Ovary (tissue), 9 donors: ENCODE measurements around the gene NUDT8. TPM values are rescaled to one million over a fixed set of nuclear protein-coding genes. Genes with fewer than 3 reads are reported as not detected.
A peak's percentile ranks its signal among the peaks of the same experiment; 100 is the strongest.

Experiments
- DNase-seq, 5 donors: peaks; one replicate each; pipeline ENCODE4 v3.0.0-alpha.2; 2019 to 2020
- H3K27ac ChIP-seq, 2 donors: fragments of 200-600 bp; one replicate each; pipeline versions ENCODE4 v1.5.1 to v1.8.0; 2019 to 2022
- H3K27me3 ChIP-seq: fragments of 200-600 bp; one replicate; pipeline ENCODE4 v1.8.0; 2022
- H3K36me3 ChIP-seq: fragments of 200-600 bp; sonication (generic); one replicate; pipeline ENCODE4 v1.5.1; 2019
- H3K4me1 ChIP-seq: one replicate; pipeline ENCODE4 v1.8.1; 2013; ENCODE audit warnings: mild to moderate bottlenecking, moderate library complexity; ENCODE audit not compliant: insufficient read depth
- H3K4me3 ChIP-seq: fragments of 200-600 bp; sonication (generic); one replicate; pipeline ENCODE4 v1.5.1; 2017
- H3K9me3 ChIP-seq, 2 donors: fragments of 200-600 bp in 1 of 2; sonication (generic) in 1 of 2; one replicate each; pipeline versions ENCODE4 v1.5.1 to v1.8.1; 2013 to 2019; ENCODE audit warnings: mild to moderate bottlenecking in 1 of 2, moderate library complexity in 1 of 2
- EP300 ChIP-seq: sonication (generic); formaldehyde crosslinking; IDR thresholded peaks from one replicate; pipeline ENCODE4 v1.6.1; 2017; ENCODE audit warnings: antibody characterized with exemption
- POLR2A ChIP-seq: fragments of 450-650 bp; IDR thresholded peaks from one replicate; pipeline ENCODE4 v1.6.1; 2017; ENCODE audit warnings: antibody characterized with exemption, mild to moderate bottlenecking, moderate library complexity
- WGBS, 3 donors: extraction: QIAGEN DNeasy Blood & Tissue Kit in 1 of 3; methylation state at CpG; one replicate each; pipeline versions ENCODE4 v1.1.5 to v1.1.7; 2013 to 2017; 5-methylcytosine and 5-hydroxymethylcytosine counted together
- intact Hi-C, 4 donors: fragments of 100-400 bp; cut with DNase I; formaldehyde crosslinking; loops; one replicate each; pipeline versions ENCODE4 v1.11.0 to v1.15.1; 2022 to 2023
- polyA plus RNA-seq, 2 donors: library from polyadenylated mRNA; stranded (reverse); fragments of 200-250 nt in 1 of 2; fragments of 350-450 nt in 1 of 2; fragmentation: Illumina TruSeq in 1 of 2; extraction: RNeasy Lipid Tissue Mini Kit (QIAGEN cat#74804) in 1 of 2; gene quantifications; one replicate each; pipeline ENCODE4 v1.2.3, GENCODE V29; 2013 to 2014
- total RNA-seq, 7 donors: library from RNA; depleted of rRNA in 2 of 7; stranded (reverse); fragments of >200 nt in 2 of 7; fragmentation: NEBNext Ultra II Directional in 3 of 7; extraction: Animal tissue kit (Norgen Biotek cat#: 25700) in 3 of 7; gene quantifications; one replicate each; pipeline versions ENCODE4 v1.1.0 to v1.2.4, GENCODE V29; 2016 to 2023
- TF ChIP-seq, protein P1 (sequence below), 3 donors: fragments of 450-650 bp in 2 of 3; fragments of 200-600 bp in 1 of 3; IDR thresholded peaks; one replicate each; pipeline versions ENCODE4 v1.5.1 to v1.8.0; 2016 to 2022; ENCODE audit warnings: antibody characterized with exemption in 3 of 3, mild to moderate bottlenecking in 1 of 3
- donor health status: DM: no; HTN: no; CAD: no; lungs with moderate emphysema.
- donor health status: DM: no; HTN: no; CAD: no.
- donor health status: Bipolar disorder and iron deficiency.
- donor health status: DM: yes; HTN: yes; CAD: no.
- donor health status: DM: no; HTN: no; CAD: no.
- donor health status: DM: yes; HTN: yes; CAD: no.

Gene NUDT8
- total and polyA plus RNA-seq, 9 donors, result 5.0 to 10.5 (median 7.3) TPM; not detected in 1

DNA sequence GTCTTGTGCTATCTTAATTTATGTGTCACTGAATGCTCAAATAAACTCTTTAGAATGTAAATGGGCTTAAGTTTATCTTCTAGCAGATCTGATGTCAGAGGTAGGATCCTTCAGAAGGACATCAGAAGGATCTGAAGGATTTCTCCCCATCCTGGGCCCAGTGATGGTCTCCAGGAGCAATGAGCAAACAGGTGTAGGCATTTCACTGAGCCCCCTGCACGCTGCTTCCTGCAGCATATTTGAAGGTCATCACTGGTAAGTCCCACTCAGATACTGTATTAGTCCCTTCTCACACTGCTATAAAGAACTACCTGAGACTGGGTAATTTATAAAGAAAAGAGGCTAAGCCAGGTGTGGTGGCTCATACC lies 41.6 kb downstream of the NUDT8 start:
- no peaks in the 10 kb centered on the region for H3K36me3 ChIP-seq
- no peaks in the 10 kb centered on the region for H3K9me3 ChIP-seq
- no peak overlapping the region for H3K4me3 ChIP-seq
- TF ChIP-seq POLR2A (no peak), EP300 (no peak)
- TF ChIP-seq, protein P1, sequence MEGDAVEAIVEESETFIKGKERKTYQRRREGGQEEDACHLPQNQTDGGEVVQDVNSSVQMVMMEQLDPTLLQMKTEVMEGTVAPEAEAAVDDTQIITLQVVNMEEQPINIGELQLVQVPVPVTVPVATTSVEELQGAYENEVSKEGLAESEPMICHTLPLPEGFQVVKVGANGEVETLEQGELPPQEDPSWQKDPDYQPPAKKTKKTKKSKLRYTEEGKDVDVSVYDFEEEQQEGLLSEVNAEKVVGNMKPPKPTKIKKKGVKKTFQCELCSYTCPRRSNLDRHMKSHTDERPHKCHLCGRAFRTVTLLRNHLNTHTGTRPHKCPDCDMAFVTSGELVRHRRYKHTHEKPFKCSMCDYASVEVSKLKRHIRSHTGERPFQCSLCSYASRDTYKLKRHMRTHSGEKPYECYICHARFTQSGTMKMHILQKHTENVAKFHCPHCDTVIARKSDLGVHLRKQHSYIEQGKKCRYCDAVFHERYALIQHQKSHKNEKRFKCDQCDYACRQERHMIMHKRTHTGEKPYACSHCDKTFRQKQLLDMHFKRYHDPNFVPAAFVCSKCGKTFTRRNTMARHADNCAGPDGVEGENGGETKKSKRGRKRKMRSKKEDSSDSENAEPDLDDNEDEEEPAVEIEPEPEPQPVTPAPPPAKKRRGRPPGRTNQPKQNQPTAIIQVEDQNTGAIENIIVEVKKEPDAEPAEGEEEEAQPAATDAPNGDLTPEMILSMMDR (IDR thresholded peaks at IDR 0.05), result no peak
- WGBS, 3 donors, result 76 to 91% (median 88%) methylated on average over 1 of the region's 1 CpG
- DNase-seq, result no peak
- intact Hi-C loops, result no loop called here
- no peak overlapping the region for H3K27ac ChIP-seq
- peaks cover 7% of the 10 kb centered on the region for H3K4me1 ChIP-seq
- H3K27me3 ChIP-seq, result no peaks in the 10 kb centered on the region

DNA sequence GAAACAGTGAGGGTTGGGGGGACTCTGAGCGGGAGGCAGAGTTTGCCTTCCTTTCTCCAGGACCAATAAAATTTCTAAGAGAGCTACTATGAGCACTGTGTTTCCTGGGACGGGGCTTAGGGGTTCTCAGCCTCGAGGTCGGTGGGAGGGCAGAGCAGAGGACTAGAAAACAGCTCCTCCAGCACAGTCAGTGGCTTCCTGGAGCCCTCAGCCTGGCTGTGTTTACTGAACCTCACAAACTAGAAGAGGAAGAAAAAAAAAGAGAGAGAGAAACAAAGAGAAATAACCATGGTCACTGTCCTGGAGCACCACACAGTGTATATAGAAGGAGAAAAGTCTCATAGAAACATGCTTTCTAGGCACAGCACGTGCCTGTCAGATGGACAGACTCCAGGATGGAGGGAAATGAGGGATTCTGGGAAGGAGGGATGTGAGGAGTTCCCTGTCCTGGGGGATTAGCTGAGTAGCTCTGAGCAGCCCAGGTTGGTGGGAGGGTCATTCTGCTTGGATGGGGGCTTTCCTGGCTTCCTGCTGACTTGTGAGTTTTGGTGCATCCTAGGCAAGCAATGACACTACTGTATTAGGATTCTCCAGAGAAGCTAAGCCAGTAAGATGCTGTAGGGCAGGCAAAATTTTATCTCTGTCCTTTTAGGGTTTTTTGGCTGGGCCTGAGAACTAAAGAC lies 43.0 kb downstream of the NUDT8 start:
- Histone ChIP-seq H3K9me3 (no peaks in the 10 kb centered on the region), H3K27ac (no peak overlapping the region), H3K4me3 (no peak overlapping the region), H3K4me1 (peaks cover 7% of the 10 kb centered on the region), H3K36me3 (no peaks in the 10 kb centered on the region), H3K27me3 (no peaks in the 10 kb centered on the region)
- TF ChIP-seq EP300 (no peak), POLR2A (no peak)
- TF ChIP-seq, protein P1 (IDR thresholded peaks at IDR 0.05), result no peak
- DNase-seq, result no peak
- WGBS, 3 donors, result 80 to 92% (median 80%) methylated on average over 5 of the region's 5 CpGs
- intact Hi-C loops, result no loop called here

DNA sequence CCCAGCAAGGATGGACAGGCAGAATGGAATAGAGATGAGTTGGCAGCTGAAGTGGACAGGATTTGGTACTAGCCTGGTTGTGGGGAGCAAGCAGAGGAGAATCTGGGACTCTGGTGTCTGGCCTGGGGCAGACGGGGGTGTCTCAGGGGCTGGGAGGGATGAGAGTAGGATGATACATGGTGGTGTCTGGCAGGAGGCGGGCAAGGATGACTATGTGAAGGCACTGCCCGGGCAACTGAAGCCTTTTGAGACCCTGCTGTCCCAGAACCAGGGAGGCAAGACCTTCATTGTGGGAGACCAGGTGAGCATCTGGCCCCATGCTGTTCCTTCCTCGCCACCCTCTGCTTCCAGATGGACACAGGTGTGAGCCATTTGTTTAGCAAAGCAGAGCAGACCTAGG lies 43.8 kb downstream of the NUDT8 start:
- Histone ChIP-seq H3K9me3 (no peaks in the 10 kb centered on the region), H3K4me1 (peaks cover 7% of the 10 kb centered on the region), H3K27me3 (no peaks in the 10 kb centered on the region), H3K27ac (no peak overlapping the region), H3K36me3 (no peaks in the 10 kb centered on the region), H3K4me3 (no peak overlapping the region)
- intact Hi-C loops, result no loop called here
- 79 to 90% (median 89%) methylated on average over 4 of the region's 4 CpGs for WGBS, 3 donors
- TF ChIP-seq, protein P1 (IDR thresholded peaks at IDR 0.05), result no peak
- TF ChIP-seq EP300 (no peak), POLR2A (no peak)
- no peak for DNase-seq

DNA sequence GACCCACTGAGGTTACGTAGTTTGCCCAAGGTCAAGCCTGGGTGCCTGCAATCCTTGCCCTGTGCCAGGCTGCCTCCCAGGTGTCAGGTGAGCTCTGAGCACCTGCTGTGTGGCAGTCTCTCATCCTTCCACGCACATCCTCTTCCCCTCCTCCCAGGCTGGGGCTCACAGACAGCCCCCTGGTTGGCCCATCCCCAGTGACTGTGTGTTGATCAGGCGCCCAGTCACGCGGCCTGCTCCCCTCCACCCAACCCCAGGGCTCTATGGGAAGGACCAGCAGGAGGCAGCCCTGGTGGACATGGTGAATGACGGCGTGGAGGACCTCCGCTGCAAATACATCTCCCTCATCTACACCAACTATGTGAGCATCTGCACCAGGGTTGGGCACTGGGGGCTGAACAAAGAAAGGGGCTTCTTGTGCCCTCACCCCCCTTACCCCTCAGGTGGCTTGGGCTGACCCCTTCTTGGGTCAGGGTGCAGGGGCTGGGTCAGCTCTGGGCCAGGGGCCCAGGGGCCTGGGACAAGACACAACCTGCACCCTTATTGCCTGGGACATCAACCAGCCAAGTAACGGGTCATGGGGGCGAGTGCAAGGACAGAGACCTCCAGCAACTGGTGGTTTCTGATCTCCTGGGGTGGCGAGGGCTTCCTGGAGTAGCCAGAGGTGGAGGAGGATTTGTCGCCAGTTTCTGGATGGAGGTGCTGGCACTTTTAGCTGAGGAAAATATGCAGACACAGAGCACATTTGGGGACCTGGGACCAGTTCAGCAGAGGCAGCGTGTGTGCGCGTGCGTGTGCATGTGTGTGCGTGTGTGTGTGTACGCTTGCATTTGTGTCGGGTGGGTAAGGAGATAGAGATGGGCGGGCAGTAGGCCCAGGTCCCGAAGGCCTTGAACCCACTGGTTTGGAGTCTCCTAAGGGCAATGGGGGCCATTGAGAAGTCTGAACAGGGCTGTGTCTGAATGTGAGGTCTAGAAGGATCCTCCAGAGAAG lies 44.6 kb downstream of the NUDT8 start:
- TF ChIP-seq POLR2A, result no peak
- TF ChIP-seq EP300, result no peak
- TF ChIP-seq, protein P1 (IDR thresholded peaks at IDR 0.05), result peak in 1 of 3 donors; percentile 14
- Histone ChIP-seq H3K9me3 (no peaks in the 10 kb centered on the region), H3K27me3 (no peaks in the 10 kb centered on the region), H3K36me3 (no peaks in the 10 kb centered on the region), H3K4me3 (peak overlapping the region; percentile 90), H3K27ac (peak overlapping the region; percentile 97 to 98), H3K4me1 (peaks cover 7% of the 10 kb centered on the region)
- 79 to 86% (median 80%) methylated on average over 21 of the region's 21 CpGs for WGBS, 3 donors
- intact Hi-C loops, result loop anchor here in 1 of 4 donors (5.0 kb wide), 1 partner anchor 158 kb away; the partner anchor contains the start of gene RPS6KB2
- peak in 3 of 5 donors; percentile 34 to 52 (median 47) for DNase-seq
